Activated naive CD4-positive, alpha-beta T cell (primary cell): Measurements from ENCODE around the gene DAAM2.

Experiments used
- DNase-seq, 4 experiments: peaks; one replicate each; lab custom pipeline; 2025; lab: John Stamatoyannopoulos, UW

DAAM2 gene

DNA sequence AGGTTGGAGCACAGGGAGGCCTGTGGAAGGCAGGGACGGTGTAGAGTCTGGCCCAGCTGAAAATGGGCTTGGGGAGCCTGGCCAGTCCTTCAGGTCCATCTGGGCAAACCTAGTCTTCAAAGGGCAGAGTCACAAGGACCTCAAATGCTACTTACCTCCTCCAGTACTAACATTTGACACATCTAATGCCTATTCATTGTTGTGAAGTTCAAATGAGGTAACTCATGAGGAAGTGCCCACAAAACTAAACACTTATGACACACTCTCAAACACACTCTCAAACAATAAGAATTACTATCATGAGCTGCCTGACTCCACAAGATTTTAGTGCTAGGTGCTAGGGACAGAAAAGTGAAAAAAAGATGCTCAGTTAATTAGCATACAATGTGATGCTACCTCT, 27.1 kb downstream of the DAAM2 start:
- DNase-seq: no peak

GRCh38 chr6:39819676-39820075, 27.5 kb downstream of the DAAM2 start:
- no peak for DNase-seq

- DNase-seq: no peak
Observed at GRCh38 chr6:39820553-39820952, 28.4 kb downstream of the DAAM2 start.

DNA sequence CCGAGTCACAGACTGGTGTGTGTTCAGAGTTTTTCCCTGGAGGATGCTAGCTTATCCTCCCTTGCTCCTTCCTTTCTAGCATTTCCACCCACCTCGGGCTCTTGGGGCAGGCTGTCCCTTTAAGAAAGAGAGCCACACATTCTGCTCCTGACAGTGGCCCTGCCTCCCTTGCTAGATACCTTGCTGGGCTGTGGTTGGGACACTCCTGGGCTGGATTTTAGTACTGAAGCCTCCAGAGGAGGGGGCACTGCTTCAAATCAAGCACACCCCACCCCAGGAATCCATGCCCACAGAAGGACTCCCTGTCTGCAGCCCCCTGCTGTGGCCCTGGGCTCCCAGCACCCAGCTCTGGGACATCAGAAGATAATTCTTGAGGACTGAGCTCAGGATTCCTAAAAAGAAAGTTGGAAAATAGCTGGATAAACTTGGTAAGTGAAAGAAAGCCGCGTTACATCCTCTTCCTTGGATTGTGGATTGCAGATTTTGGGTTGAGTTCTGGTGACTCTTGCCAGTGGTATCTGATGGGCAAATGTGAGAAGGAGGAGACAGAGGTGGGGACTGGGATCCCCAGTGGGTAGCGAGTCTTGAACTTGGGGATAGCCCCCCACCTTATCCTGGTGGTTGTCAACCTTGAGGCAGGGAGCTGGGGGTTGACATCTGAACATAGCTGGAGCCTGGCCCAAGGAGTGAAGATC, 29.0 kb downstream of the DAAM2 start:
- no peak for DNase-seq

DNA sequence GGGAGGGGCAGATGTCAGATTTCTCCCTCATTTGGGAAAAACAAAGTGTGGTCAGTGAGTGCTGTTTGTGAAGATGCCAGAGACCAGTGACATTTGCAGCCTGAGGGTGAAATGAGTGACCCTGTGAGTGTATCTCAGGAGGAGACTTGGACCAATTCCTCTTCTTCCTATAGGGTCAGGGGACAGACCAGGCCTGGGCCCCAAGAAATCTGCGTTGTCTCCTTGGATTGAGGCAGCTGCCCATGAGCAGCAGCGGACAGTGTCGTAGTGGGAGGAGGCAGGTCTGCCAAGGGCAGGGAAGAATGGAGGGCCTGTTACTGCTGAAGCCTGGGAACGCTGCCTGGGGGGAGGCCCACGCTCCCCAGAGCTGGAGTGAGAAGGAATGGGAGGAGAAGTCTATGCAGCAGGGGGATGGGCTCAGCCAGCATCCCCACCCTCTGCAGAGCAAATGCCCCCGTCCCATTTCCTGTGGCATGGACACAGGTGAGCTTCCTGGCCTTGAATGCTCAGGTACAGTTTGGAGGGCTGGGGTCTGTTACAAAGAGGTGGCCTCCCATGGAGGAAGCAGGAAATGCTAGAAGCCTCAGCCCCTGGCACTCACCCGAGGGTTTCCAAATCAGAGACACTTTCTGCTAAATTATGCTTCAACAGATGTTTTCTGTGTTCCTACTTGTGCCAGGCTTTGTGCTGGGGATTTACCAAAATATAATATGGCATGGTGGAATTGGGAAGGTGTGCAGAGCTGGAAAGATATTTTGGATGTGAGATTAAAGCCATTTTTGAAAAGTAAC, 29.8 kb downstream of the DAAM2 start:
- DNase-seq: no peak

- no peak for DNase-seq
Observed at GRCh38 chr6:39822846-39823815, 31.0 kb downstream of the DAAM2 start.

DNA sequence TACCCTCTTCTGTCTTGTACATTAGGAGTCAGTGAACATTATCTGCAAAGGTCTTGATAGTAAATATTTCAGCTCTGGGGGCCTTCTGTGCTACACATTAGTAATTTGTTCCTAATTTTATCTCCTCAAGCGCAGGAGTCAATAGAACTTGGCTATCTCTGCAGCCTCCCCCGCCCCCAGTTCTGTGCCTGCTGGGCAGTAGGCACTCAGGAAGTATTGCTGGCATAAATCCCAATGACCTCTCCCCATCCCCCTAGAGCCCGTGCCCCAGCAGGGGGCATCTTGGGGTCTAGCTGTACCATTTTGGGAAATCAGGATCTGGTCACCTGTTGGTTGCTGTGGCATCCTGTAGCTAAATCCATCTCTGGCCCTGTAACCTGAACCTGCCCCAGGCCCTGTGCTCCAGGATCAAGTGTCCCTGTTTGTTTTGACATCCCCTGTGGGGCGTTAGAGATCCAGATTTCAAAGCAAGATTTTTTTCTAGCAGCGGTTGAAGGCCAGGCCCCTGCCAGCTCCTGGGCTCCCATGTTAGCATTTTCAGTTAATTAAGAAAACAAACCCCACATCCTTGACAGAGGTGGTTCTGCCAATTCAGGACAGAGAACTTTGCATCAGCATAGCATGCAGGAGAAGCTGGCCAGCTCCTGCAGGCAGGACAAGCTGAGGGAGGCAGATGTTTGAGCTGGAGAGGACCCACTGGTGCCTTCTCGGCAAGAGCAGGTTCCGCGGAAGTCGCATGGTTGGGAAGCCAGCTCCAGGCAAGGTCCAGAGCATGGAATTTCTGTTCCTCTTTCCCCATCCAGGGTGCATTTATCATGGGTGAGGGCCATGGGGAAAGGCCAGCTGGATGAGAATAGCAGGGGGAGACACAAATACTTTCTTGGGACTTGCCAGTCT, 32.1 kb downstream of the DAAM2 start:
- DNase-seq: no peak

DNA sequence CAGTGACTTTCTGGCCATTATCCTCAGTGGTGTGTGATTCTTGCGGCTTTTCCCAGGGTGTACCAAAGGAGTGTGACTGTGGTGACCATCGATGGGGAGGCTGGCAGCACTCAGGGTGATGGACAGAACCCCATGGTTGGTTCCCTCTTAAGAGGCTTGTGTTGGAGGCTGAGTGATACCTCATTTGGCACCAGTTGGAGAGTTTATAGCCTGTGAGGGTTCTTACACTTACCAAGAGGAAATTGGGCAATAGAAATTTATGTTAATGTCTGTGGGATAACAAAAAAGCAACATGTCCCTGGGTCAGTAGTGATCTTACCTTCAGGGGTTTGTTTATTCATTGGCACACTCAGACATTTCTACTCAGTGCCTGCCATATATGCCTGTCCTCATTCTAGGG, 37.2 kb downstream of the DAAM2 start:
- DNase-seq: no peak

DNA sequence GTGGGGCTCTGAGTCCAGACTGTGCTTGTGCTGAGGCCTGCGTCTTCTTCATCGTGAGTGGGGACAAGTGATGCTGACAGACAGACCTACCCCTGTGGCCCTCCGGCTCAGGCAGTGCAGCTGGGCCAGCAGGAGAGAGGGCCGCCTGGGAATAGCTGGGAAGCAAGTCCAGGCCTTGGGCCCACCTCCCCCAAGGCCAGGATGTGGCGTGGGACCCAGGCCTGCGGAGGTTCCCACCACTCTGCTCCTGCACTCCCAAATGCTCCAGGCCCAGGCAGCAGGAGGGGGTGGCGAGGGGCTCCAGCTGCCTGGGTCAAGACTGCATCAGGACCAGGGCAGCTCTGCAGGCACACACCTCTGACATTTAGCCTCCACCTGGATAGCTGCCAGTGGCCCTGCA, 38.3 kb downstream of the DAAM2 start:
- no peak for DNase-seq

GRCh38 chr6:39831701-39832100, 39.5 kb downstream of the DAAM2 start:
- no peak for DNase-seq

GRCh38 chr6:39834278-39834677, 42.1 kb downstream of the DAAM2 start:
- no peak for DNase-seq

DNA sequence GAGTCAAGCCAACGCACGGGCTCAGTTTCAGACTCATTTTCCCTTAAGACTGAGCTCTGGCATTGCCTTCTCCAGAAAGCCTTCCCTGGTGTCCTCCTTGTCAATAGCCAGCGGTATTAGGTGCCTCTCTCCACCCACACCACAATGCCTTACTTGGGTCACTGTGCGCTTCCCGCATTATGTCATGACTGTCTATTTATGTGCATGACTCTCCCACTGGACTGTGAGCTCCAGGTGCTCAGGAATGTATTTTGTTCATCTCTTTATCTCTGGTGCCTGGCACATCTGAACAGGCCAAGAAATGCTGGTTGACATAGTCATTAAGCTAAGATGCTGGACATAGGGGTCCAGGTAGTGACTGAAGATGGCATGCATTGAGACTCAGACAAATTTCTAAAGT, 42.7 kb downstream of the DAAM2 start:
- no peak for DNase-seq

- no peak for DNase-seq
Observed at GRCh38 chr6:39835821-39836295, 43.7 kb downstream of the DAAM2 start.

- no peak for DNase-seq
Observed at GRCh38 chr6:39836606-39837005, 44.4 kb downstream of the DAAM2 start.

DNA sequence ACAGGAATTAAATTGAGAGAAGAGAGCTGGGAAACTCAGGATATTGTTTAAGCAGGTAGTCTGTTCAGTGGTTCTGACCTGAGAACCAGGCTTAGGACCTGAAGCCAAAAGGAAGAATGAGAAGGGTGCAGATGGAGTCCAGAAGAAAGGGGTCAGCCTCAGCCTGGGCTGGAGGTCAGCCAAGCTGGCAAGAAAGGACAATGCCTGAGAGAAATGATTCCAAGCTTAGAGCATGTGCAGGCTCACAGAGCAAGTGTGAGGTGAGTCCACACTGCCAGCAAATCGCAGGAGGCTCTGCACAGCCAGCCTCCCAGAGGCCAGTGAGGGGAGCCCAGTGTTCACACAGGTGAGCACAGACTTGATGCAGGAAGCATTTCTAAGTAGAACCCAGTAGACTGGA, 47.3 kb downstream of the DAAM2 start:
- DNase-seq: no peak

GRCh38 chr6:39840781-39841180, 48.6 kb downstream of the DAAM2 start:
- DNase-seq: no peak

DNA sequence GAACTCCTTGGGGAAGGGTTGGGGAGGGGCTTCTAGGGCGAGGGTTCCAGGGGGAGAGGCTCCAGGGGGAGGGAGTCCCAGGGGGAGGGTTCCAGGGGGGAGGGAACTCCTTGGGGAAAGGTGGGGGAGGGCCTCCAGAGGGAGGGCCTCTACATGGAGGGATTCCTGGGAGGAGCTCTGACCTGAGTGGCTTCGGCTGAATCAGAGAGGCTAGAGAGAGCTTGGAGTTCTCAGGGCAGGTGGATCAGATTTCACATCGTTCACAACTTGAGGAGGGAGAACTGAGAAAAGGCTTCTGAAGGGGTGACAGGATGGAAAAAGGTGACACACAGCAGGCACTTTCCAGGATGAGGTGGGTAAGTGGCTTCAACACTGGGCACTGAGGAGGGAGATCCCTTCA, 49.1 kb downstream of the DAAM2 start:
- DNase-seq: no peak

DNA sequence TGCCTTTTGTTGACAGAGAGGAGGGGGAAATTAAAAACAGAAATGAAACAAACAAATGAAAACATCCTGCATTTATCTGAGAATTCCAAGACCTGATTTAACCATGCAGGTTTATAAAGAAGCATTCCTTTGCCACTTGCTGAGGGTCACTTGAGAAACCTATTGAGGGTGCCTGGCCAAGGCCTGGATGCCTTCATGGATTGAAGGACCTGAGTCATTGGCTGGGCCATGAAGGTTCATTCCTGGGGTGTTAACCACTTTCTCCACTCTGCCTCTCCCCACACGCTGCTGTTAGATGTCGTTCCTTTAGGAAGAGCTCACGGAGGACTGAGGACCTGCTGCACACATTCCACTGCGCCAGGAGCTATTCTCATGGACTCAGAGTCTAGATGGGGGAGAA, 49.7 kb downstream of the DAAM2 start:
- no peak for DNase-seq

DNA sequence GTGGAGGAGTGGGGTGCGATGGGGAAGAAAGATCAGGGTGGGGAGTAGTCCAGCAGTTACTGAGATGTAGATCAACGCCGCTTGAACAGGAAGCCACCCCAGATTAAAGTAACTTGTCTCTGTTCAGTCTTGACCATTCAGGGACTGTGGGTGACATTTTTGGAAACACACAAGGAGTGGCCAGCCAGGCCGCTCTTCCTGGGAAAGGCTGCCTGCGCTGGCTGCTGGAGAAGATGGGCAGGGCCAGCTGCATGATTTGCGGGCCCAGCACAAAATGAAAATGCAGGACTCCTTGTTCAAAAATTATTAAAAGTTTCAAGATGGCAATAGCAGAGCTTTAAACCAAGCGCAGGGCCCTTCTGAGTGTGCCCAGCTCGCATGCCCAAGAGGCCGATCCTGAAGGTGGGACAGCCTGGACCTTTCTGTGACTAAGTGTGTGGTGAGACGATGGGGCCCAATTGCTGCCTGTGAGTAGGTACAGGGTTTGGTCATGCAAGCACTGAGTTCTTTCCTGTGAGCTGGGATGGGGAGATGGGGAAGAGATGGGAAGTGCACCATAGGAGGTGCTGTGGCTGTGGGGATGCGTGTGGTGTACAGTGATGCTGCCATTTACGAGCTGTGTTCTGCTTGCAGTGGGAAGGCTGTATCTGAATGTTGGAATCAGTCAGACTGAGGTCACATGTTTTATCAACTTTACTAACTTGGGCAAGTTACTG, 51.3 kb downstream of the DAAM2 start:
- no peak for DNase-seq

DNA sequence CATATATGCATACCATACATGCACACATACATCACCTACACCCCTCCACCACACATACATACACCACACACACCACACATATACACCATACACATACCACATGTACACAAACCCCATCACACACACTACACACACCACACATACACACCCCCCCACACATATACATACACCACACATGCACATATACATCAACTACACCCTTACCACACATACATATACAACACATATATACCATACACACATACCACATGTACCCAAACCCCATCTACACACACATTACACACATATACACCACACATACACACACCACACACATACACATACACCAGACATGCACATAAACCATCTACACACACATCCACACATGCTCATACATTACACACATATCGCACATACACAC, 52.7 kb downstream of the DAAM2 start:
- DNase-seq: no peak

DNA sequence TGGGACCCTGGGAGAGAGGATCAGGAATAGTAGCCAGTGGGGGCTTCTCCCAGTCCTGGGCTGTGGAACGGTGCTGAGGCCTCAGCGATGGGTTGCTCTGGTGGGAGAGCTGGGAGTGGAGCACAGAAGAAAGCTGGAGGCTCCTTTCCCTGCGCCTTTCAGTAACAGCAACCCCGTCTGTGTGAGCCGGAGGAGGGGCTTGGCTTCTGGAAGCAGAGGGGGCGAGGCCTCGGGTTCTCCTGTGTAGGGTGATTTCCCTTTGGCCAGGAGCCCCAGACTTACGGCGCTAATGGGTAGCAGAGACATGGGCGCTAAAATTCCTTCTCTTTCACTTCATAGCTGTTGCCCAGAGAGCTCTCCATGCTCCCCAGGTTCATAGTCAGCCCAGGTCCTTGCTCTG, 55.0 kb downstream of the DAAM2 start:
- no peak for DNase-seq
